GM18907 (cell line): ENCODE results near the gene BGLAP.

Experiments used
- ATAC-seq: cut with Tn5 transposase; IDR thresholded peaks from one replicate; pipeline ENCODE4 v1.9.1; 2021; ENCODE audit warnings: mild to moderate bottlenecking, moderate library complexity; ENCODE audit not compliant: unreplicated experiment

The BGLAP gene

DNA sequence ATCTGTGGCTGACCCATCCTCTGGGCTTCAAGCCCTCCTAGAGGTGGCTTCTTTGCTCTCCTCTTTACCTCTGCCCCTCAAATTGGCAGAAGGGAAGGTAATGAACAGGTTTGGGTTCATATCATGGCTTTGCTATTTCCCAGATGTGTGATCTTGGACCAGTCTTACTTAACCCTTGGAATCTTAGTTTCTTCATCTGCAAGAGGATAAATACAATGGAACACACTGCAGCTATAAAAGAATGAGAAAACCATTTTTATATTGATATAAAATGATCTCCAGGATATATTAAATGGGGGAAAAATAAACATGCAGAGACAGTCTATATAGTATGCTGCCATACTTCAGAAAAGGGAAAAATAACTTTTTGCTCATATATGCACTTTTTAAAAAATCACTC, 47.9 kb downstream of the BGLAP start:
- no peak for ATAC-seq

DNA sequence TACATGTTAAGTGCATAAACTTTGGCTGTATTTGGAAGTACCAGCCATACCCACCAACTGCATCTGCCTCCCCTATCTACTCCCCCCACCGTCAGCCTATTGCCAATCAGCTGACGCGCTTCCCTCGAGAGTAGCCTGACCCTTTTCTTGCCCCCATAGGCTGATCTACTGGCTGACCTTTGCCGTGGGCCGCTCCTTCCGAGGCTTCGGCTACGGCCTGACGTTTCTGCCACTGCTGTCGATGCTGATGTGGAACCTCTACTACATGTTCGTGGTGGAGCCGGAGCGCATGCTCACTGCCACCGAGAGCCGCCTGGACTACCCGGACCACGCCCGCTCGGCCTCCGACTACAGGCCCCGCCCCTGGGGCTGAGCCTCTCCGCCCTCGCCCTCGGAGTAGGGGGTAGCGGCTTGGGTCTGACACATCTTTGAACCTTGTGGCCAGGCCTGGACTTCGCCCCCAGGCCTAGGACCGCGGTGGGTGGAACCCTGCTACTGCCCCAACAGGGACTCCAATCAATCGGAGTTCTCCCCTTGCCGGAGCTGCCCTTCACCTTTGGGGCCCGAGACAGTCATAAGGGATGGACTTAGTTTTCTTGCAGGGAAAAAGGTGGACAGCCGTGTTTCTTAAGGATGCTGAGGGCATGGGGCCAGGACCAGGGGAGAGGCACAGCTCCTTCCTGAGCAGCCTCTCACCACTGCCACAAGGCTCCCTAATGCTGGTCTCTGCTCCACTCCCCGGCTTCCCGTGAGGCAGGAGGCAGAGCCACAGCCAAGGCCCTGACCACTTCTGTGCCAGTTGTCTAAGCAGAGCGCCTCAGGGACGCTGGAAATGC, 49.5 kb downstream of the BGLAP start:
- no peak for ATAC-seq
